GM23338 (cell line): Measurements from ENCODE around the gene CUEDC1. TPM values are rescaled to one million over a fixed set of nuclear protein-coding genes. Genes with fewer than 3 reads are reported as not detected.
"Not testable (repeated sequence)": the region's sequence is repeated elsewhere in the genome, so short reads cannot be mapped to it uniquely, and the experiment has no call there.

ENCODE experiments used
- ATAC-seq: fragments of 200-7000 bp; cut with Tn5 transposase; 3 replicates; pipeline ENCODE4 v1.9.1; 2020
- DNase-seq: peaks from one replicate; pipeline ENCODE4 v3.0.0-alpha.2; 2015; ENCODE audit warnings: low spot score
- H2AFZ ChIP-seq: fragments of 200-600 bp; sonication (generic); 2 replicates; pipeline ENCODE4 v1.8.0; 2016; ENCODE audit warnings: antibody characterized with exemption, mild to moderate bottlenecking, moderate library complexity
- H3F3A ChIP-seq: fragments of 200-600 bp; sonication (generic); replicated peaks from 2 replicates; pipeline ENCODE4 v1.8.0; 2017; ENCODE audit warnings: antibody characterized with exemption, mixed run types, low read depth
- H3K27ac ChIP-seq: fragments of 200-600 bp; sonication (generic); 2 replicates; pipeline ENCODE4 v1.6.1; 2016; ENCODE audit warnings: low read depth
- H3K27me3 ChIP-seq: fragments of 200-600 bp; sonication (generic); 2 replicates; pipeline ENCODE4 v1.8.0; 2016; ENCODE audit warnings: mild to moderate bottlenecking, mixed run types, moderate library complexity; ENCODE audit not compliant: insufficient read depth
- H3K36me3 ChIP-seq: fragments of 200-600 bp; sonication (generic); 2 replicates; pipeline ENCODE4 v1.8.0; 2016; ENCODE audit warnings: mild to moderate bottlenecking; ENCODE audit not compliant: insufficient read depth
- H3K4me1 ChIP-seq: fragments of 200-600 bp; sonication (generic); 2 replicates; pipeline ENCODE4 v1.8.0; 2016; ENCODE audit warnings: mild to moderate bottlenecking, moderate library complexity; ENCODE audit not compliant: insufficient read depth
- H3K4me2 ChIP-seq: fragments of 200-600 bp; sonication (generic); 2 replicates; pipeline ENCODE4 v1.7.1; 2017; ENCODE audit warnings: mixed run types
- H3K4me3 ChIP-seq: fragments of 200-600 bp; sonication (generic); 2 replicates; pipeline ENCODE4 v1.6.1; 2016; ENCODE audit warnings: mixed run types
- H3K79me2 ChIP-seq: fragments of 200-600 bp; sonication (generic); replicated peaks from 2 replicates; pipeline ENCODE4 v1.8.0; 2017; ENCODE audit warnings: mild to moderate bottlenecking; ENCODE audit not compliant: insufficient read depth
- H3K9me2 ChIP-seq: fragments of 200-600 bp; sonication (generic); 2 replicates; pipeline ENCODE4 v1.8.0; 2017; ENCODE audit not compliant: insufficient read depth
- H4K20me1 ChIP-seq: fragments of 200-600 bp; sonication (generic); replicated peaks from 2 replicates; pipeline ENCODE4 v1.8.0; 2017; ENCODE audit warnings: mild to moderate bottlenecking; ENCODE audit not compliant: insufficient read depth
- H3K27ac Mint-ChIP-seq: 2 replicates; pipeline ENCODE4 v1.8.0; 2020; ENCODE audit warnings: inconsistent platforms, mild to moderate bottlenecking, moderate library complexity, mixed read lengths
- H3K27me3 Mint-ChIP-seq: 3 replicates; pipeline ENCODE4 v1.8.0; 2022; ENCODE audit warnings: low read depth, mild to moderate bottlenecking, moderate library complexity, mixed read lengths, inconsistent platforms; ENCODE audit not compliant: insufficient read depth, poor library complexity
- H3K36me3 Mint-ChIP-seq: 3 replicates; pipeline ENCODE4 v1.8.0; 2021; ENCODE audit warnings: low read depth, mild to moderate bottlenecking, inconsistent platforms, moderate library complexity, mixed read lengths
- H3K4me1 Mint-ChIP-seq: 3 replicates; pipeline ENCODE4 v1.8.0; 2020; ENCODE audit warnings: mild to moderate bottlenecking, inconsistent platforms, mixed read lengths
- H3K4me3 Mint-ChIP-seq: 3 replicates; pipeline ENCODE4 v1.8.0; 2021; ENCODE audit warnings: moderate library complexity, mild to moderate bottlenecking, inconsistent platforms, mixed read lengths
- H3K9me3 Mint-ChIP-seq: 3 replicates; pipeline ENCODE4 v1.8.0; 2020; ENCODE audit warnings: moderate library complexity, mild to moderate bottlenecking, inconsistent platforms, mixed read lengths
- CREB1 ChIP-seq: fragments of 250-450 bp; sonication (Bioruptor Pico); IDR thresholded peaks from 2 replicates; pipeline ENCODE4 v1.5.0; 2020; ENCODE audit warnings: low read depth, mild to moderate bottlenecking, moderate library complexity
- ETS1 ChIP-seq: IDR thresholded peaks from 2 replicates; pipeline ENCODE4 v1.6.1; 2016; ENCODE audit warnings: antibody characterized with exemption
- EZH2 ChIP-seq: fragments of 200-600 bp; sonication (generic); IDR thresholded peaks from one replicate; pipeline ENCODE4 v1.8.0; 2017; ENCODE audit warnings: antibody characterized with exemption, mild to moderate bottlenecking, low read depth; ENCODE audit not compliant: unreplicated experiment
- EZH2phosphoT487 ChIP-seq: fragments of 200-600 bp; sonication (generic); IDR thresholded peaks from one replicate; pipeline ENCODE4 v1.8.1; 2018; ENCODE audit warnings: antibody characterized with exemption; ENCODE audit not compliant: unreplicated experiment
- JUNB ChIP-seq: IDR thresholded peaks from one replicate; pipeline ENCODE4 v1.6.1; 2016; ENCODE audit warnings: antibody characterized with exemption; ENCODE audit not compliant: unreplicated experiment
- NANOG ChIP-seq: IDR thresholded peaks from 2 replicates; pipeline ENCODE4 v1.6.1; 2016; ENCODE audit warnings: antibody characterized with exemption, borderline replicate concordance
- POLR2AphosphoS5 ChIP-seq: IDR thresholded peaks from 2 replicates; pipeline ENCODE4 v1.6.1; 2016; ENCODE audit warnings: antibody characterized with exemption, low read depth
- ZNF331 ChIP-seq: fragments of 250-450 bp; sonication (Bioruptor Pico); IDR thresholded peaks from 2 replicates; pipeline ENCODE4 v1.5.0; 2020; ENCODE audit warnings: low read depth, mild to moderate bottlenecking, moderate library complexity
- polyA plus RNA-seq: library from polyadenylated mRNA; unstranded; fragments of >200 nt; fragmentation: Nextera tagmentation; extraction: Ambion mirVana; gene quantifications from 2 replicates; pipeline ENCODE4 v1.2.1, GENCODE V29; 2016
- total RNA-seq: library from RNA; depleted of rRNA; stranded (reverse); fragments of >200 nt; shearing (Covaris generic); gene quantifications from 2 replicates; pipeline ENCODE4 v1.2.3, GENCODE V29; 2014
- TF ChIP-seq, protein P1 (sequence below), 2 experiments: fragments of 200-600 bp in 1 of 2; sonication (generic) in 1 of 2; conservative IDR thresholded peaks; 2 replicates each; pipeline versions ENCODE4 v1.5.1 to v1.6.1; 2016 to 2017; ENCODE audit warnings: antibody characterized with exemption in 2 of 2, low read depth in 2 of 2, mild to moderate bottlenecking in 2 of 2, moderate library complexity in 1 of 2
- TF ChIP-seq, protein P2 (sequence below): IDR thresholded peaks from one replicate; pipeline ENCODE4 v1.6.1; 2018; ENCODE audit warnings: antibody characterized with exemption; ENCODE audit not compliant: unreplicated experiment

The CUEDC1 gene
- total and polyA plus RNA-seq, 2 experiments from 2014 or later = 3.0 to 7.7 TPM

DNA sequence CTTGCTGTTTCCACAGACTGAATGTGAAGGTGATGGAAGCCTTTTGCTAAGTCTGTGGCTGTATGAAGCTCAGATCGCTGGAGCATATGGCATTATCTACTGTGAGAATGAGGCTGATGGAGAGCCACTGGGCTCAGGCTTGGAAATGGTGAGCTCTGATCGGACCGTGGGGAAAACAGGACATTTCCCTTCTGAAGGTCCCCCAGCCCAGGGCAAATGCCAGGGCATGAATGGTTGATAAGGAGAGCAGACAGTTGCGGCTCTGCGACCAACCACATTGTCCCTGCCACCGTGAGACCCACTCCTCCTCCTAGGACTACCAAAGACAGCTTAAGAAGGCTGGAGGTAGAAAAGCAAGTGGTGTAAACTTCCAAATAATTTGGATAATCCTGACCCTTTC, 4.7 kb upstream of the CUEDC1 start:
- TF ChIP-seq ZNF331 (CRISPR knock-in tag) (no peak), CREB1 (CRISPR knock-in tag) (no peak), POLR2AphosphoS5 (no peak)
- TF ChIP-seq, protein P1, sequence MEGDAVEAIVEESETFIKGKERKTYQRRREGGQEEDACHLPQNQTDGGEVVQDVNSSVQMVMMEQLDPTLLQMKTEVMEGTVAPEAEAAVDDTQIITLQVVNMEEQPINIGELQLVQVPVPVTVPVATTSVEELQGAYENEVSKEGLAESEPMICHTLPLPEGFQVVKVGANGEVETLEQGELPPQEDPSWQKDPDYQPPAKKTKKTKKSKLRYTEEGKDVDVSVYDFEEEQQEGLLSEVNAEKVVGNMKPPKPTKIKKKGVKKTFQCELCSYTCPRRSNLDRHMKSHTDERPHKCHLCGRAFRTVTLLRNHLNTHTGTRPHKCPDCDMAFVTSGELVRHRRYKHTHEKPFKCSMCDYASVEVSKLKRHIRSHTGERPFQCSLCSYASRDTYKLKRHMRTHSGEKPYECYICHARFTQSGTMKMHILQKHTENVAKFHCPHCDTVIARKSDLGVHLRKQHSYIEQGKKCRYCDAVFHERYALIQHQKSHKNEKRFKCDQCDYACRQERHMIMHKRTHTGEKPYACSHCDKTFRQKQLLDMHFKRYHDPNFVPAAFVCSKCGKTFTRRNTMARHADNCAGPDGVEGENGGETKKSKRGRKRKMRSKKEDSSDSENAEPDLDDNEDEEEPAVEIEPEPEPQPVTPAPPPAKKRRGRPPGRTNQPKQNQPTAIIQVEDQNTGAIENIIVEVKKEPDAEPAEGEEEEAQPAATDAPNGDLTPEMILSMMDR (conservative IDR thresholded peaks at IDR 0.05; ENCODE audit: low read depth in 2 of 2) = no peak
- Mint-ChIP-seq H3K27ac (no peak overlapping the region), H3K36me3 (no peaks in the 10 kb centered on the region), H3K9me3 (no peaks in the 10 kb centered on the region), H3K4me1 (peaks cover 21% of the 10 kb centered on the region), H3K27me3 (peaks cover 16% of the 10 kb centered on the region), H3K4me3 (no peak overlapping the region)
- ATAC-seq (no peak), DNase-seq (no peak)
- Histone ChIP-seq H3K27me3 (peaks cover 27% of the 10 kb centered on the region), H3F3A (peaks cover 11% of the 10 kb centered on the region; the same call in 1 of the 2 replicates), H3K4me2 (no peak overlapping the region), H3K4me3 (no peak overlapping the region), H3K27ac (no peak overlapping the region), H3K9me2 (no peaks in the 10 kb centered on the region), H2AFZ (no peak overlapping the region), H3K36me3 (no peaks in the 10 kb centered on the region), H3K4me1 (peaks cover 18% of the 10 kb centered on the region), H4K20me1 (no peaks in the 10 kb centered on the region), H3K79me2 (no peaks in the 10 kb centered on the region)

GRCh38 chr17:57958391-57958790, 3.2 kb upstream of the CUEDC1 start:
- H3K4me3 Mint-ChIP-seq, H3K36me3 Mint-ChIP-seq, H3K4me2 ChIP-seq, H3K4me3 ChIP-seq, H2AFZ ChIP-seq, H3K79me2 ChIP-seq, H3K27ac Mint-ChIP-seq, H3K9me3 Mint-ChIP-seq, H3K9me2 ChIP-seq, H3K36me3 ChIP-seq, H3K27ac ChIP-seq, DNase-seq, H4K20me1 ChIP-seq, ATAC-seq: not testable (repeated sequence)
- Histone ChIP-seq H3F3A (peaks cover 15% of the 10 kb centered on the region), H3K4me1 (peaks cover 23% of the 10 kb centered on the region), H3K27me3 (peaks cover 36% of the 10 kb centered on the region)
- Mint-ChIP-seq H3K4me1 (peaks cover 30% of the 10 kb centered on the region), H3K27me3 (peaks cover 23% of the 10 kb centered on the region)

DNA sequence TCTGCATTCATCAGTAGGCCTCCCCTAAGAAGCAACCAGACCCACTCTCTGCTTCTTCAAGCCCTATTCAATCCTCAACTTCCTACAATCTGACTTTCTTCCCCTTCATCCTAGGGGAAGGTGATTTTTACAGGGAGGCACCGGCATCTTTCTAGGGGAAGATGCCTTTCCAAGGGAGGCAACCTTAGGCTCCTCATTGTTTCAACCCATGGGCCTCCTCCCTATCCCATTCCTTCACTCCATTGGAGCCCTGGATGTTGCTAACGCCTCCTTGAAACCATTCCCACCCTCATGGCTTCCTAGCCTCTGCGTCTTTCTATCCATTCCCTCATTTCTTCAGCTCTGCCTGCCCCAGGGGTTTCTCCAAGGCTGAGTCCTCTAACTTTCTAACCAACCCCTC, 2.7 kb upstream of the CUEDC1 start:
- Histone ChIP-seq H3K79me2 (no peaks in the 10 kb centered on the region), H3K4me2 (no peak overlapping the region), H3K36me3 (no peaks in the 10 kb centered on the region), H3K4me1 (peaks cover 23% of the 10 kb centered on the region), H3K4me3 (no peak overlapping the region), H3K9me2 (no peaks in the 10 kb centered on the region), H3K27me3 (peaks cover 41% of the 10 kb centered on the region), H3K27ac (no peak overlapping the region), H3F3A (peaks cover 15% of the 10 kb centered on the region), H4K20me1 (no peaks in the 10 kb centered on the region), H2AFZ (no peak overlapping the region)
- peaks cover 25% of the 10 kb centered on the region for H3K27me3 Mint-ChIP-seq
- no peak overlapping the region; the same call in 2 of the 3 replicates for H3K4me3 Mint-ChIP-seq
- peaks cover 30% of the 10 kb centered on the region for H3K4me1 Mint-ChIP-seq
- no peak overlapping the region for H3K27ac Mint-ChIP-seq
- no peaks in the 10 kb centered on the region; the same call in 2 of the 3 replicates for H3K36me3 Mint-ChIP-seq
- DNase-seq (no peak), ATAC-seq (no peak)
- H3K9me3 Mint-ChIP-seq = peaks cover 3% of the 10 kb centered on the region; the same call in 2 of the 3 replicates
- TF ChIP-seq EZH2phosphoT487 (no peak), JUNB (no peak), NANOG (no peak), CREB1 (CRISPR knock-in tag) (no peak), ETS1 (no peak), EZH2 (no peak)
- TF ChIP-seq, protein P2, sequence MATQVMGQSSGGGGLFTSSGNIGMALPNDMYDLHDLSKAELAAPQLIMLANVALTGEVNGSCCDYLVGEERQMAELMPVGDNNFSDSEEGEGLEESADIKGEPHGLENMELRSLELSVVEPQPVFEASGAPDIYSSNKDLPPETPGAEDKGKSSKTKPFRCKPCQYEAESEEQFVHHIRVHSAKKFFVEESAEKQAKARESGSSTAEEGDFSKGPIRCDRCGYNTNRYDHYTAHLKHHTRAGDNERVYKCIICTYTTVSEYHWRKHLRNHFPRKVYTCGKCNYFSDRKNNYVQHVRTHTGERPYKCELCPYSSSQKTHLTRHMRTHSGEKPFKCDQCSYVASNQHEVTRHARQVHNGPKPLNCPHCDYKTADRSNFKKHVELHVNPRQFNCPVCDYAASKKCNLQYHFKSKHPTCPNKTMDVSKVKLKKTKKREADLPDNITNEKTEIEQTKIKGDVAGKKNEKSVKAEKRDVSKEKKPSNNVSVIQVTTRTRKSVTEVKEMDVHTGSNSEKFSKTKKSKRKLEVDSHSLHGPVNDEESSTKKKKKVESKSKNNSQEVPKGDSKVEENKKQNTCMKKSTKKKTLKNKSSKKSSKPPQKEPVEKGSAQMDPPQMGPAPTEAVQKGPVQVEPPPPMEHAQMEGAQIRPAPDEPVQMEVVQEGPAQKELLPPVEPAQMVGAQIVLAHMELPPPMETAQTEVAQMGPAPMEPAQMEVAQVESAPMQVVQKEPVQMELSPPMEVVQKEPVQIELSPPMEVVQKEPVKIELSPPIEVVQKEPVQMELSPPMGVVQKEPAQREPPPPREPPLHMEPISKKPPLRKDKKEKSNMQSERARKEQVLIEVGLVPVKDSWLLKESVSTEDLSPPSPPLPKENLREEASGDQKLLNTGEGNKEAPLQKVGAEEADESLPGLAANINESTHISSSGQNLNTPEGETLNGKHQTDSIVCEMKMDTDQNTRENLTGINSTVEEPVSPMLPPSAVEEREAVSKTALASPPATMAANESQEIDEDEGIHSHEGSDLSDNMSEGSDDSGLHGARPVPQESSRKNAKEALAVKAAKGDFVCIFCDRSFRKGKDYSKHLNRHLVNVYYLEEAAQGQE = no peak
